Subcutaneous abdominal adipose tissue (tissue), 5 donors: ENCODE measurements around the gene TAS2R30.

Experiments used
- H3K27ac ChIP-seq: one replicate; pipeline ENCODE4 v1.7.0; 2013; ENCODE audit warnings: low read depth, mild to moderate bottlenecking, inconsistent platforms, low read length, moderate library complexity
- H3K27me3 ChIP-seq, 5 donors: one replicate each; pipeline ENCODE4 v1.7.0; 2013; ENCODE audit warnings: low read length in 5 of 5, inconsistent platforms in 1 of 5; ENCODE audit not compliant: control insufficient read depth in 5 of 5, insufficient read depth in 4 of 5
- H3K36me3 ChIP-seq, 5 donors: one replicate each; pipeline ENCODE4 v1.7.0; 2013; ENCODE audit warnings: low read length in 5 of 5; ENCODE audit not compliant: control insufficient read depth in 5 of 5, insufficient read depth in 5 of 5
- H3K4me1 ChIP-seq, 5 donors: one replicate each; pipeline ENCODE4 v1.7.0; 2013; ENCODE audit warnings: low read length in 5 of 5, mild to moderate bottlenecking in 3 of 5, moderate library complexity in 1 of 5; ENCODE audit not compliant: control insufficient read depth in 5 of 5, insufficient read depth in 5 of 5
- H3K4me3 ChIP-seq, 5 donors: one replicate each; pipeline ENCODE4 v1.7.0; 2013; ENCODE audit warnings: low read length in 5 of 5, low read depth in 1 of 5
- H3K9ac ChIP-seq, 5 donors: one replicate each; pipeline ENCODE4 v1.7.0; 2013; ENCODE audit warnings: low read length in 5 of 5, mild to moderate bottlenecking in 4 of 5, moderate library complexity in 3 of 5
- H3K9me3 ChIP-seq, 5 donors: one replicate each; pipeline ENCODE4 v1.7.0; 2013; ENCODE audit warnings: low read length in 5 of 5; ENCODE audit not compliant: control insufficient read depth in 5 of 5
- donor health status: healthy.
- donor health status: healthy.
- donor health status: healthy.
- donor health status: healthy.
- donor health status: healthy.

The TAS2R30 gene

DNA sequence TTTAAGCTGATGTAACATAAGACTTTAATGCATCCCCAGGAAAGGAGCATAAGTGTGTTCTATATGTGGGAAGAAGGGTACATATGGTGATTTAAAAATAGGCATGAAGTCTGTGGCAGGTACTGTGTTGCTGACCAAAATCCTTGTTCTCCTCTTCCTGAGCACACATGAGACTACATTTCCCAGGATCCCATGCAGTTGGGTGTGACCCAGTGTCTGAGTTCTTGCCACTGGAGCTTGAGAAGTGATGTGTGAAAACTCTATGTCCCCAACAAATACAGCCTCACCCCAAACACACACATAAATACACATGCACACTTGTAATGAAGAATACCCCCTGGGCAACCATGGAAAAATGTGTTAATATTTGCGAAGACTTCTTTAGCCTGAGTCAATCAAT, 28.1 kb upstream of the TAS2R30 start:
- H3K36me3 ChIP-seq, result peaks cover 0 to 11% (median 7%) of the 10 kb centered on the region in 5 donors
- H3K27me3 ChIP-seq, result no peaks in the 10 kb centered on the region
- H3K9me3 ChIP-seq, result no peaks in the 10 kb centered on the region
- H3K27ac ChIP-seq, result no peak overlapping the region
- peaks cover 0 to 10% (median 0%) of the 10 kb centered on the region in 5 donors for H3K4me1 ChIP-seq
- H3K9ac ChIP-seq, result no peak overlapping the region
- no peak overlapping the region for H3K4me3 ChIP-seq

GRCh38 chr12:11158885-11159444, 24.5 kb upstream of the TAS2R30 start:
- H3K36me3 ChIP-seq, result peaks cover 0 to 3% (median 0%) of the 10 kb centered on the region in 5 donors
- H3K4me1 ChIP-seq, result peaks cover 0 to 3% (median 0%) of the 10 kb centered on the region in 5 donors
- no peak overlapping the region for H3K9ac ChIP-seq
- no peak overlapping the region for H3K27ac ChIP-seq
- H3K27me3 ChIP-seq, result no peaks in the 10 kb centered on the region
- H3K9me3 ChIP-seq, result peaks cover 0 to 6% (median 0%) of the 10 kb centered on the region in 5 donors
- no peak overlapping the region for H3K4me3 ChIP-seq

- H3K9me3 ChIP-seq, result peaks cover 0 to 6% (median 0%) of the 10 kb centered on the region in 5 donors
- H3K27me3 ChIP-seq, result no peaks in the 10 kb centered on the region
- no peak overlapping the region for H3K27ac ChIP-seq
- no peak overlapping the region for H3K4me3 ChIP-seq
- peaks cover 0 to 3% (median 0%) of the 10 kb centered on the region in 5 donors for H3K36me3 ChIP-seq
- H3K9ac ChIP-seq, result no peak overlapping the region
- no peaks in the 10 kb centered on the region for H3K4me1 ChIP-seq
These were observed 20.0 kb upstream of the TAS2R30 start for GRCh38 chr12:11154400-11154925.

DNA sequence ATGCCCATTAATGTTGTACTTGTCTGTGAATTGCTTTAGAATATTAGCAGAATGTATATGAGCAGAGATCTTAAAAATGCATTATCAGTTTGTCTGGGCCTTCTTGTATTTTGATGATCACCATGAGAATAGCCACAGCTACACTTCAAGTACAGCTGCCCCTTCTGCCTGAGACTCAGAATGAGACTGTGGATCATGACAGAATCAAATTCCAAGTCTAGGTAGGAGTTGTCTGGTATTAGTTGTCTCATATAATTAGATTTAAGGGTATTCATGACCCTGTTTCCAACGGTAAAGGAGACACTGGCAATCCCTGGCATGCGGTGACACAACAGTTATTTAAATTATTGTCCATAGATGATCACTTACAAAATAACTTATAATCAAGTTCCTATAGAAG, 18.3 kb upstream of the TAS2R30 start:
- no peak overlapping the region for H3K4me3 ChIP-seq

DNA sequence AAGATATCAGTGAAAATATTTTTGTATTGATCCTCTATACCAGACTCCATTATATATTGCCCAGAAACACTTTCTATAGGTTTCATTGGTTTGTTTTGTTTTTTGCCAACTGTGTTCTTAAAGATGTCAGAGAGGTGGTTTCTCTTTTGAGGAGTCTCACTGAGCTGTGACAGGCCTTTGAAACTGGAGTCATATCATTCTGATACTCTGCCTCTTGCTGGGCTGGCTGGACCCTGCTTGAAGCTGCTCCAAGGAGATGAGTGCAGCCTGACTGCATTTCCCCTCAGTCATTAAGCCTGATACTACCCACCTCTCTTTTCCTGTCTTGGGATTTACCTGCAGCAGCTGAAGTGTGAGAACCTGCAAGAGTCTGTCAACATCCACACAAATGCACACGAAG, 16.4 kb upstream of the TAS2R30 start:
- no peak overlapping the region for H3K4me3 ChIP-seq
- H3K27me3 ChIP-seq, result no peaks in the 10 kb centered on the region
- H3K36me3 ChIP-seq, result peaks cover 0 to 3% (median 0%) of the 10 kb centered on the region in 5 donors
- no peaks in the 10 kb centered on the region for H3K4me1 ChIP-seq
- H3K27ac ChIP-seq, result no peak overlapping the region
- no peak overlapping the region for H3K9ac ChIP-seq
- H3K9me3 ChIP-seq, result peaks cover 0 to 6% (median 0%) of the 10 kb centered on the region in 5 donors

More for the DNA sequence above, 18.3 kb upstream of the TAS2R30 start:
- no peak overlapping the region for H3K9ac ChIP-seq
- no peaks in the 10 kb centered on the region for H3K4me1 ChIP-seq
- no peak overlapping the region for H3K27ac ChIP-seq
- no peaks in the 10 kb centered on the region for H3K27me3 ChIP-seq
- peaks cover 0 to 3% (median 0%) of the 10 kb centered on the region in 5 donors for H3K36me3 ChIP-seq
- peaks cover 0 to 6% (median 0%) of the 10 kb centered on the region in 5 donors for H3K9me3 ChIP-seq

DNA sequence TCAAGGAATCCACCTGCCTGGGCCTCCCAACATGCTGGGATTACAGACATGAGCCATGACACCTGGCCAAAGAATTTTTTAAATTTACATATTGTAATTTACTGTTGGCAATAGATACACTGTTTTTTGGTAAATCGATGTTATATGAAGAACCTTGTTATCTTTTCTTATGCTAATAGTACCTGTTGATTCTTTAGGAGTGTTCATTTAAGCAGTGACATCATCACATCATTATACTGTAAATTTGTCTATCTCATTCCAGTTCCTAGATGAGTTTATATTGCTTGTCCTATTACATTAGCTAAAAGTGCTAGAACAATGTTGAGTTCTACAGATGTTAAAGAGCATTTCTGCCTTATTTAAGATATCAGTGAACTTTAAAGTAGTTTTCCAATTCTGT, 13.0 kb upstream of the TAS2R30 start:
- no peak overlapping the region for H3K9ac ChIP-seq
- peaks cover 0 to 22% (median 15%) of the 10 kb centered on the region in 5 donors for H3K9me3 ChIP-seq
- H3K4me1 ChIP-seq, result no peaks in the 10 kb centered on the region
- no peak overlapping the region for H3K27ac ChIP-seq
- H3K4me3 ChIP-seq, result no peak overlapping the region
- H3K27me3 ChIP-seq, result no peaks in the 10 kb centered on the region
- peaks cover 0 to 3% (median 2%) of the 10 kb centered on the region in 5 donors for H3K36me3 ChIP-seq

GRCh38 chr12:11144297-11144696, 9.9 kb upstream of the TAS2R30 start:
- Histone ChIP-seq H3K27me3 (no peaks in the 10 kb centered on the region), H3K9ac (no peak overlapping the region), H3K27ac (no peak overlapping the region), H3K9me3 (peaks cover 0 to 23% (median 20%) of the 10 kb centered on the region in 5 donors), H3K4me3 (peak overlapping the region in 1 of 5 donors; percentile 12), H3K4me1 (no peaks in the 10 kb centered on the region), H3K36me3 (peaks cover 0 to 2% (median 0%) of the 10 kb centered on the region in 5 donors)

DNA sequence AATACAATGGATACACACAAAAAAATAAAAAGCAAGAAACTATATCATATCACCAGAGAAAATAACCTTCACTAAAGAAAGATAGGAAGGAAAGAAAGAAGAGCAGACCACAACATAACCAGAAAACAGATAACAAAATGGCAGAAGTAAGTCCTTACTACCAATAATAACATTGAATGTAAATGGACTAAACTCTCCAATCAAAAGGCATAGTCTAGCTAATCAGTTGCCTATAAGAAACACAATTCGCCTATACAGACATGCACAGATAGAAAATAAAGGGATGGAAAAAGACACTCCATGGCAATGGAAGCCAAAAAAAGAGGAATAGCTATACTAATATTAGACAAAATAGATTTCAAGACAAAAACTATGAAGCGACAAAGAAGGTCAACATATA, 8.9 kb upstream of the TAS2R30 start:
- Histone ChIP-seq H3K27me3 (no peaks in the 10 kb centered on the region), H3K4me3 (no peak overlapping the region), H3K36me3 (peaks cover 0 to 2% (median 0%) of the 10 kb centered on the region in 5 donors), H3K4me1 (no peaks in the 10 kb centered on the region), H3K27ac (no peak overlapping the region), H3K9me3 (peaks cover 0 to 23% (median 20%) of the 10 kb centered on the region in 5 donors), H3K9ac (no peak overlapping the region)

DNA sequence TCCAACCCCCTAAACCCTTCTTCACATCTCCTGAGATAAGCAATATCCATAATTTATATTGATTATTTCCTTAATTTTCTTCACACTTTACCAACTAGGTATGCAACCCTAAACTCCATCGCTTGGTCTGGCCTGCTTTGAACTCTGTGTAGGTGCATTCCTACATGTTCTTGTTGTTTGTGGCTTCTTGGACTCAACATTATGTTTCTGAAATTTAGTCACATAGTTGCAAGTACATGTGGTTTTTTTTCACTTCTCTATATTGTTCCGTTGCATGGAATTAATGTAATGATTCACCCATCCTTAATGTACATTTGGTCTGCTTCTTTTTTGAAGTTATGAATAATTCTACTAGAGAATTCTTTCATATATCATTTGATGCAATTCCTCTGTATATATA, 1.6 kb upstream of the TAS2R30 start:
- H3K27ac ChIP-seq, result no peak overlapping the region
- no peaks in the 10 kb centered on the region for H3K27me3 ChIP-seq
- peaks cover 0 to under 1% (median 0%) of the 10 kb centered on the region in 5 donors for H3K36me3 ChIP-seq
- H3K9ac ChIP-seq, result no peak overlapping the region
- H3K4me3 ChIP-seq, result no peak overlapping the region
- no peaks in the 10 kb centered on the region for H3K4me1 ChIP-seq
- H3K9me3 ChIP-seq, result no peaks in the 10 kb centered on the region

DNA sequence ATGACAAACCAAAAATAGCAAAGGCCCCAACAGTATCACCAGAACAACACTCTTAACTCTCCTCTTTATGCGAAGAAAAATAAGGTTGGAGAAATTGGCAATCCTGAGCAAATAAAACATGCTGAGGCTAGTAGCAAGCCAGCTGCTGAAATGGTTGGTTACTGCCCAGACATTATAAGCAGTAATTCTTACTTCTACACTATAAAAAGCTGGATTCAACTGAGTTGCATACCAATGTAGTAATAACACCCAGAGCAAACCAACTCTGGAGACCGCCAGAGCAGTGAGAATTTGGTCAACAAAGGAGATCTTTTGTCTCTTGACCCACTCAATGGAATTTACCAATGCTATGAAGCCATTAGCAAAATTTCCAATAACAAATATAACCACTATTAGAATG, 628 bp downstream of the TAS2R30 start:
- Histone ChIP-seq H3K27ac (no peak overlapping the region), H3K36me3 (peaks cover 0 to 6% (median 0%) of the 10 kb centered on the region in 5 donors), H3K4me1 (no peaks in the 10 kb centered on the region), H3K27me3 (no peaks in the 10 kb centered on the region), H3K9ac (no peak overlapping the region), H3K4me3 (no peak overlapping the region), H3K9me3 (no peaks in the 10 kb centered on the region)
